Prostate gland (tissue), 2 donors: ENCODE measurements around the gene JMJD1C.

Experiments used
- POLR2A ChIP-seq: fragments of 450-650 bp; IDR thresholded peaks from one replicate; pipeline ENCODE4 v1.6.1; 2016; ENCODE audit warnings: antibody characterized with exemption, mild to moderate bottlenecking
- POLR2AphosphoS5 ChIP-seq: sonication (generic); formaldehyde crosslinking; IDR thresholded peaks from one replicate; pipeline ENCODE4 v1.6.1; 2017; ENCODE audit warnings: antibody characterized with exemption
- TF ChIP-seq, protein P1 (sequence below), 4 experiments: fragments of 200-600 bp in 2 of 4; fragments of 450-650 bp in 2 of 4; sonication (generic) in 2 of 4; IDR thresholded peaks; 1 replicate in 3 of 4; 2 replicates in 1 of 4; pipeline ENCODE4 v1.5.1; 2016 to 2019; ENCODE audit warnings: antibody characterized with exemption in 4 of 4, mild to moderate bottlenecking in 2 of 4, moderate library complexity in 2 of 4

GRCh38 chr10:63324495-63324854, 141.3 kb downstream of the JMJD1C start:
- TF ChIP-seq, protein P1, sequence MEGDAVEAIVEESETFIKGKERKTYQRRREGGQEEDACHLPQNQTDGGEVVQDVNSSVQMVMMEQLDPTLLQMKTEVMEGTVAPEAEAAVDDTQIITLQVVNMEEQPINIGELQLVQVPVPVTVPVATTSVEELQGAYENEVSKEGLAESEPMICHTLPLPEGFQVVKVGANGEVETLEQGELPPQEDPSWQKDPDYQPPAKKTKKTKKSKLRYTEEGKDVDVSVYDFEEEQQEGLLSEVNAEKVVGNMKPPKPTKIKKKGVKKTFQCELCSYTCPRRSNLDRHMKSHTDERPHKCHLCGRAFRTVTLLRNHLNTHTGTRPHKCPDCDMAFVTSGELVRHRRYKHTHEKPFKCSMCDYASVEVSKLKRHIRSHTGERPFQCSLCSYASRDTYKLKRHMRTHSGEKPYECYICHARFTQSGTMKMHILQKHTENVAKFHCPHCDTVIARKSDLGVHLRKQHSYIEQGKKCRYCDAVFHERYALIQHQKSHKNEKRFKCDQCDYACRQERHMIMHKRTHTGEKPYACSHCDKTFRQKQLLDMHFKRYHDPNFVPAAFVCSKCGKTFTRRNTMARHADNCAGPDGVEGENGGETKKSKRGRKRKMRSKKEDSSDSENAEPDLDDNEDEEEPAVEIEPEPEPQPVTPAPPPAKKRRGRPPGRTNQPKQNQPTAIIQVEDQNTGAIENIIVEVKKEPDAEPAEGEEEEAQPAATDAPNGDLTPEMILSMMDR (IDR thresholded peaks at IDR 0.05) = no peak
- TF ChIP-seq POLR2AphosphoS5 (no peak), POLR2A (no peak)
